ENCODE measurements around the gene NRAS.

- no peak for TF ChIP-seq CTCF (optimal IDR thresholded peaks at IDR 0.05 in 1 of 3, IDR thresholded peaks at IDR 0.05 in 1 of 3, conservative IDR thresholded peaks at IDR 0.05 in 1 of 3; ENCODE audit: extremely low read depth in 1 of 3, insufficient read depth in 2 of 3, low read length in 3 of 3)
- TF ChIP-seq EZH2 (IDR thresholded peaks at IDR 0.05; ENCODE audit: low read length) = no peak
Observed at GRCh38 chr1:114668784-114669561, 47.6 kb downstream of the NRAS start.
